COLO668 (cell line): ENCODE results near the gene NFATC1.

Experiments used
- DNase-seq: peaks from one replicate; lab custom pipeline; 2025; ENCODE audit not compliant: unreplicated experiment; lab: John Stamatoyannopoulos, UW

Gene NFATC1

DNA sequence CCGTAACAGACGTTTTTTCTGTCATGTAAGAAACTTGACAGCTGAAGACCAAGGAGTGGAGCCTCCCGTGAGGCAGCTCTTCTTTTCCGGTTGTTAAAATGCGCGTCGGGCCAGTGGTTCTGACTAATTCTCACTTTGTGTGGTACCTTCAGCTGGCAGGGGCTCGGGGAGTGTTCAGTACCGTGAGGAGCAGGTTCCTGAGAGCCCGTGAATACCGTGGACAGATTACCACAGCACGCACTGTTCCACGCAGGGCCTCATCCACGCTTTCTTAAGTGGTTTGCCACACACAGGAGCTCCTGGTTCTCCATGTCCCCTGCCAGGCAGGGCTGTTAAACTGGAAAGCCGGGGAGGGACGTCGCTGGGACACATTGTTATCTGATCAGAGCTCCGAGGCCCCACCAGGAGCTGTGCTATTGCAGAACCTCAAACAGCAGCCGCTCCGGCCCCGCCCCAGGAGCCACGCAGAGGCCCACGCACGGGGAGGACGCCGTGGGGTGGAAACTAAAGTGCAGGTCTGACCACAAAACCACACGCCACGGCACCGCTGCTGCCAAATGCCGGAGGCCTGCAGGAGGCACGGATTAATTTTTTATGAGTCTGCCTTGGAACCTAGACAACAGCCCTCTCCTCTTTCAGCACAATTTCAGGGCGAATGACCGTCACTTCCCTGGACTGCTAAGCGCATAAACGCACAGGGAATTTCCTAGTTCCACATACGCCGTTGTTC is 43.3 kb downstream of the NFATC1 start:
- no peak for DNase-seq

DNA sequence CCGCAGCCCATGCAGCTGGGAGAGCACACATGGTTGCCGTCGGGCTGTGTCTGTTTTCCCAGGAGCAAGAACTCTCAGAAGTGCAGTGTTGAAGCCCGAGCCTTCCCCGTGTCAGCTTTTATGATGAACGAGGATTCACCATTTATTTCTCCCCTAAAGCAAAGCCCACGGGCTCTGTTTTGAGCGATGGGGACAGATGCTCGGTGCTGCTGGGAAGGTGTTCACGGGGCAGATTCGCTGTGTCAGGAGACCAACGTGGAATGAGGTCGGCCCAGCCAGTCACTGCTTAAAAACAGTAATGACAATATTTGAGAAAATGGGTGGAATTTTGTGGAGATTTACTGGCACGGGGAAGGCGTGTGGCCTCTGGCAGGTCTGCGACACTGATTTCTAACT is 43.9 kb downstream of the NFATC1 start:
- no peak for DNase-seq

DNA sequence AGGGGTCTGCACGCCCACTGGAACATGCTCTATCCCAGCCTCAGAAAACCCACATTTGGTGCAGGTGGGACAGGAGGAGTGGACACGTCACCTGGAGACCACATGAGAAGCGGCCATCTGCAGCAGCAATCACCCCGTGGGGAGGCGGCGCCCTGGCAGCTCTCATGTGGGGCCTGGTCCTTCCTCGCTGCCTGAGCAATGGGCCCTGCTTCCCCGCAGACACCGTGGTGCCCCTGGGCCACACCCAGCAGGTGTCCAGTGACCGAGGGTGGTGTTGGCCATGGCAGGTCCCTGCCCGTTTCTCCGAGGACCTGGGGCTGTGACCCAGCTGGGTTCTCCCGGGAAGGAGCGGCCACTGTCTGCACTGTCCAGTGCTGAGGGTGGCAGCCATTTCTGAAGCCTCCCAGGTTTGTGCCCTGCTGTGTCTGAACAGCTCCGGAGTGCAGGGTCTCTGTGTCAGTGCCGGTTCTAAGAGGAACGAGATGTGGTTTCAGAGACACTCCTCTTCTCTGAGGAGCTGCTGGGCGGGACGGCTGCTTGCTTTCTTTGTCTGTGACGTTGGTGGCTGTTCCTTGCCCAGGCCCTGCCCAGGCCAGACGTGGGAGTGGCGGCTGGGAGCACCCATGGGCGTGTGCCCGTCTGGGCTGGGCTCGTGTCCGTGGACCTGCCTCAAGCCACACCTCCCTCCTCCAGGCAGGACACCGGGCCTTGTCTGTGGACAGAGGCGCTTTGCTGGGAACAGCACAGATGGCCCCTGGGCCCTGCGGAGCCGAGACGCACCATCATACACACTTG is 44.8 kb downstream of the NFATC1 start:
- no peak for DNase-seq

DNA sequence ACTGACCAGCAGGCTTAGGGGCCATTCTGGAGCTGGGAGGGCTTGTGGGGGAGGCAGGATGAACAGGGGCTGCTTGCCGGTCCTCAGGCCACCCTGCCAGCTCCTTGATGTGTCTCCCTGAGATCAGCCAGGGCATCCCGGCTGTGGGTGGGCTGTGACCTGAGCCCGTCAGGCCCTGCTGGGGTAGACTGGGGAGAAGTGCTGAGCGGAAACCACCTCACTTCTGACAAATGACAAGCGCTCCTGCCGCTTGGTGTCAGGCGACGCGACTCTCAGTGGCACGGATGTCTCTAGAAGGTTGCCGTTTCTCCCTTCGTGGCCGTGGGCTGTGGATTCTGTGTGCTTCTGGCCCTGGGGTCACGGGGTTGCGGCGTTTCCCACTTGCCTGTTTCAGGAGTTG is 45.7 kb downstream of the NFATC1 start:
- no peak for DNase-seq

DNA sequence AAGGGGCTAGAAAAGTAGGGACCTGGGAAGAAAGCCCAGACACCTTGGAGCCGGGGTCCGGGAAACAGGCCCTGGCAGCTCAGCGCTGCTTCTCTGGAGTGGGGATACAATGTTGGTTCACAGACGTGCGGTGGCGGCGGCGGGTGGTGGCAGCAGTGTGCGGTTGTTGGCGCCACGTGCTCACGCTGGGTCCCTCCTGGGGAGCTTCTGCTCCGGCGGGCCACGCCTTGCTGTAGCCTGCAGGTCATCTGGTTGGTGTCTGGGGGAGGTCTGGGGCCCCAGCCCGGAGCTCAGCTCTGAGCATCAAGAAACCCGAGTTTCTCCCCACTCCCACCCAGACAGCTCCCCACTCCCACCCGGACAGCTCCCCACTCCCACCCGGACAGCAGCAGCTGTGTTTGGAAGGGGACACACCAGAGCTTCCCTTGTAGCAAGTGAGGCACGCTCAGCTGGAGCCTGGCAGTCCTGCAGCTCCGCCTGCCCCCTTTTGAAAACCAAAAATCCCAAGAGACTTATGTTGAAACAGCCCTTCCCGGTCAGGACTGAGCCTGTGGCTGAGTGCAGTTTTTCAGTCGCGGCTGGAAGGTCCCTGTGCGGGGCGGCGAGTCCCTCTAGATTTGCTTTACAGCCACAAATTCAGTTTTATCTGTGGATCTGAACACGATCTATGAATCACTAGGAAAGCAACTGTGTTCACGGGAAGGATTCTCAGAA is 46.9 kb downstream of the NFATC1 start:
- DNase-seq, result no peak

DNA sequence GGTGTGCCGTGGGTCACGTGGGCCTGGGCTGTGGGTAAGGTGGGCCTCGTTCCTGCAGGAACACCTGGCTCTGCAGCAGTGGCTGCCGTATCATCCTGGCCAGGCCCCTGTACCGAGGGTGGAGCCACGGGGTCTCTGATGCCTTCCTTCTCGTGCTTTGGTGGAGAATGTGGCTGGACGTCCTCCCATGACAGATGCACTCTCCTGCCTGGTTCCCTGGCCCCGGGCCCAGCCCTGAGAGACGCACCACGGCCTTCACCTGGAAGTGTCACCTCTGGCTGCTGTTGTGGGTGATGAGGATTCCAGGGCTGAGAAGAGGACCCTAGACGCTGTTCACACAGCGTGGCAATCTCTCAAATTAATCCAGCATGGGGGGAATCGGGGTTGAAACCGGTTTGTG is 49.5 kb downstream of the NFATC1 start:
- no peak for DNase-seq

DNA sequence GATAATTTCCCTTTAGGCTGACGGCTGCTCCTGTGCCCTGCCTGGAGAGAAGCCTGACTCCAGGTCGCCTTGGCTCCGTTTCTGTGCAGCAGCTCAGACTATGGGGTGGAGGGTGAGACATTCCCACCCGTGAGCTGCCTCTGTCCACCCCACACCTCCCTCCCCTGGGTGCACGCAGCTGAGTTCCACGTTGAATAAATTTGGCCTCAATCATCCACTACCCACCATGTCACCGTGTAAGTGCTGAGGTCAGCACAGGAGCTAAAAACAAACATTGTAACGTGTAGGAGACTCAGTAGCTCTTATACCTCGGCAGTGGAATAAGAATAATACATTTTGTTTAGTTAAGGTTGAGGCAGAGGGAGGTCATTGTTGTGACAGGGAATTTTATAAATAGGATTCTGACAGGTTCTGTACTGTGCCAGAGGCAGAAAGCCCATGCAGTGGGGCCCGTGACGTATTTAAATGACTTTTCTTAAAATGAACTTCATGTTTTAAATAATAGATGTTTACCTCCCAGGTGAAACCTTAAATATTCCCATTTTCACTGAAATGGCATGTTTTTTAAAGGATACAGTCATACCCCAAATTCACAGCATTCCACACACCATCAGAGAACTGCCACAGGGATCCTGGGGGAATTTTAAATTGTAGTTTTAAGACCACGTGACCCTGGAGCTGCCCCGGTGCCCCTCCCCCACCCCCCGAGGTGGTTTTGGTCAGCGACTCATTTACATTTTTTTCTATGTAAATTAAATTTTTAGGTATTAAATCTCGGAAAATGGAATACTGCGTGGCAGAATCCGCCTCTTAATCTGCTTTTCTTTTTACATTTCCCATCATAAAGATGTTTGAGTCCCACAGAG is 50.2 kb downstream of the NFATC1 start:
- DNase-seq, result no peak

DNA sequence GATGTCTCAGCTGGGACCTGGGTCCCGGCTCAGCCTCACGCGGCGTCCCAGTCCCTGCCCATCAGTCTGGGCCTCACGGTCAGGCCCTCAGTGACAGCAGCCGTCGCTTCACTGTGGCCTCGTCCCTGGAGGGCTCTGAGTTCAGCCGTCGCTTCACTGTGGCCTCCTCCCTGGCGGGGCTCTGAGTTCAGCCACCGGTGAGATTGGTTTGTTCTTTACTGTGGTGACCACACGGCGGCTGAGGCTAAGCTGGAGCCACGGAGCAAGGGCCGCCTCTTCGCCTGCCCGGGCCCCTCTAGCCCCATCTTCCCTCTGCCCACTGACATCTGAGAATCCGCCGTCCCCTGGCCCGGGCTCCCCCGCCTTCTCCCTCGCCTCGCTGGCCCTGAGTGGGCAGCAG is 51.2 kb downstream of the NFATC1 start:
- no peak for DNase-seq

DNA sequence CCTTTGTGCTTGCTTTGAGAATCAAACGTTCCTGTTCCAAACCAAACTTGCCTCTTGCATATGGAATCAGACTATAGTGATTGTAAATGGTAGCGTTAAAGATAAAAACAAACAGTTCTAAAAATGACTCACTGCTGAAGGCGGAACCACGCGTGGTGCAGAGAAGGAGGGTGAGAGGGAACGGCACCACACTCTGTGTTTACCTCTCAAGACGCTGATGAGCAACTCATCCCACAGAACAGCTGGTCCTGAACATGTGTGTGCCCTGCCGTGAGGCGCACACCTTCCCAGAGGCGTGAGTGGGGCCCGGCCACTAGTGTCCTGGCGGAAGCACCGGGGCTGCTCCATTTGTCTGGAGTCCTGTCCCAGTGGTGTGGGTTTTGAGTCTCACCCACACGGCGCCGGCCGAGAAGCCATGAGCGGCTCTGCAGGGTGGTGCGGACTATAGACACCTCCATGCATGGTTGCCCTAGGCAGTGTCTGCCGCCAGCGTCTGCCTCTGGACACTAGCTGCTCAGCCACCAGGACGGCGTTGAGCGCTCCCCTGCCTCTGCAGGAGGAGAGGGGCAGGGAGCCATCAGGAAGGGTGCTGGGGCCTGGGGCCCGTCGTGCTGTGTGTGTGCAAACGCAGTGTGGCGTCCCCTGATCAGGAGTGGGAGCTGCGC is 52.1 kb downstream of the NFATC1 start:
- no peak for DNase-seq

DNA sequence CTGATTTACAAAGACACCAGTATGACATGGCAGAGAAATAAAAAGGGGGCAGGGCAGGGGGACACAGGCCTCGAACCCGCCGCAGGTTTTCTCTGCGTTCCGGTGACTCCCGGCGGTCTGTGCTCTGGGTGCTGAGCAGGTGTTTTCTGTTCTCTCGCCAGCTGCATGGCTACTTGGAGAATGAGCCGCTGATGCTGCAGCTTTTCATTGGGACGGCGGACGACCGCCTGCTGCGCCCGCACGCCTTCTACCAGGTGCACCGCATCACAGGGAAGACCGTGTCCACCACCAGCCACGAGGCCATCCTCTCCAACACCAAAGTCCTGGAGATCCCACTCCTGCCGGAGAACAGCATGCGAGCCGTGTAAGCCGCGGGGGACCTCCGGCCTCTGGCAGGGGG is 52.9 kb downstream of the NFATC1 start:
- no peak for DNase-seq

DNA sequence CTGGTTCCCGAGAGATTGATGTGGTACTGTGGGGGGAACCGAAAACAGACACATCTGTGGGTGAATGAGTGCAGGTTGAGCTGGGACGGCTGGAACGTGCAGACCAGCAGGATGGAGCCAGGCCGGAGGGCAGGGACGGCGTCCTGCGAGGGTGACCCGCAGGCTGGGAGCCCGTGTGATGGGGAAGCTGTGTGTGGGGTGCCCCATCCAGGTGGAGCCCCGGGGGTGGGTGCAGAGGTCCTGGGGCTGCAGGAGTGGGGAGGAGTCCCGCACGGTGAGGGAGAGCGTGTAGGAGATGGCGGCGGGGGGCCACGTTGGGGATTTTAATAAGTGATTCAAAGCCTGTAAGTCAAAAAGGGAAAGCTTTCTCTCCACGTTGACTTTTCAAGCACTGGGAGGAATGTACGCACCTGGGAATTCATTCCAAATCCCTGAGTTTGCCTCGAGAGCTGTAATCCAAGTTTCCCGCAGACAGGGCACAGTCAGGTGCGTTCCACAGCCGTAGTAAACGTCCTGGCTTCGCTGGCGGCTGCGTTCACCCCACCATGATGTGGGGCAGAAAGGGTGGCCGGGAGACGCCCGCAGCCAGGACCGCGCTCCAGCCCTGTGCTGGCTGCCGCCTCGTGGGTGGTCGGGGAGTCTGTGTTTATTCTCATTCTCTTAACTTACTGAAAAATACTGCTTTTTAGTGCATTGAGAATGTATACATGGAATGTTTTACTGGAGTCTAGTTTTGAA is 54.0 kb downstream of the NFATC1 start:
- no peak for DNase-seq

DNA sequence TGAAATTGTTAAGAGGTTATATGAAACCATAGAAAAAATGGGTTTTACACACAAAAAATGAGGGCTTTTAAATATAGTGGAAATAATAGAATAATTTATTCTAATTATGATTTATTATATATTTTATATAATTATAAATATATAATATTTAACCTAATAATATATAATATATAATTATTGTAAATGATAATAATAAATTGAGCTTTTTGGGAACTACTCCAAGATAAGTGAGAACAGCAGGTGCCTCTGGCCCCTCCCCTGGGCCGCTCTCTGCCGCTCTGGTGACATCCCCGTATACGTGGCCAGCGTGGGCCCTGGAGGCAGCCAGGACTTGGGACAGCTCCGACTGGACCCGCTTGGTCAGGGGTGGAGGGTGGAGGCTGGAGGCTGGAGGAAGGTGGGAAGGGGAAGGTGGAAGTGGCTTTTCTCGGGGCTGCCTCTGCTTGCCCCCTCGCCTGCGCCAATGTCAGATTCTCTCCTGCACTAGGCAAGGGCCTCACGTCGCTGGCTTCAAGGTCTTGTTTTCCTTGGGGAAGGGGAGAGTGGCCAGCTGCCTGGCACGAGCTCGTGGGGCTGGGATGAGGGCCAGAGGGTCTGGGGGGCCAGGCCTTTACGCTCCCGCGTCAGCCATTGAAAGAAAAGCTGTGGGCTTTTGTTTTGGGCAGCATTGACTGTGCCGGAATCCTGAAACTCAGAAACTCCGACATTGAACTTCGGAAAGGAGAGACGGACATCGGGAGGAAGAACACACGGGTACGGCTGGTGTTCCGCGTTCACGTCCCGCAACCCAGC is 54.8 kb downstream of the NFATC1 start:
- no peak for DNase-seq

DNA sequence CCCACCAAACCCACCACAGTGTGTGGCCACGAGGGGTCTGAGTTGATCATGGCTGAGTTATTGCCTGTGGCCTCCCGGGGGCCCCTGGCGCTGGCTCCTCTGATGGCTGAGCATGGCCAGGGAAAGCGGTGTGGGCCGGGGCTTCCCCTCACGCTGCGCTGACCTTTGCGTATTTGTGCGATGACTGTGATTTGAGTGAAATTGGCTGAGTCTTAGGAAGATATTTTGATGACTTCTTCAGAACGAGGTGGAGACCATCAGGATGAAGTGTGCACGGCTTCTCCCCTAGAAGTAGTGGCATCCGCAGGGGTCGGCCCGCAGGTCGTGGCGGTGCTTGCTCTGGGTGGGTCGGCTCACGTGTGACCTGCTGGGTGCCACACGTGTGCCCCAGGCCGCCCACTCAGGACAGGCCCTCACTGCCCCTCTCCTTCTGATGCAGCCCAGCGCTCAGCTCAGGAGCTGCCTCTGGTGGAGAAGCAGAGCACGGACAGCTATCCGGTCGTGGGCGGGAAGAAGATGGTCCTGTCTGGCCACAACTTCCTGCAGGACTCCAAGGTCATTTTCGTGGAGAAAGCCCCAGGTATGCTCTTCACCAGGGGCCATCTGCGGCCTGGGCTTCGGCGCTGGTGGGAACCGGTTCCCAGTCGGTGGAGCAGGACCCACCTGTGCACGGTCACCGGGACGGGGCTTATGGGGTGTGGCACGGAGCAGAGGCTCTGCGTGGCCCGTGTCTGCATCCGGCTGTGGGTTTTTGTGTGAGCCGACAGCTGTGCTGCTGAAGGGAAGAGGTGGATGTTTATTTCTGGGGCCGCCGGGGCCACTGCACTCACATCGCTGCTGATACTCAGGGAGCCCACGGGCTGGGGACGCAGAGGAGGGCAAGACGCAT is 55.8 kb downstream of the NFATC1 start:
- DNase-seq, result no peak

DNA sequence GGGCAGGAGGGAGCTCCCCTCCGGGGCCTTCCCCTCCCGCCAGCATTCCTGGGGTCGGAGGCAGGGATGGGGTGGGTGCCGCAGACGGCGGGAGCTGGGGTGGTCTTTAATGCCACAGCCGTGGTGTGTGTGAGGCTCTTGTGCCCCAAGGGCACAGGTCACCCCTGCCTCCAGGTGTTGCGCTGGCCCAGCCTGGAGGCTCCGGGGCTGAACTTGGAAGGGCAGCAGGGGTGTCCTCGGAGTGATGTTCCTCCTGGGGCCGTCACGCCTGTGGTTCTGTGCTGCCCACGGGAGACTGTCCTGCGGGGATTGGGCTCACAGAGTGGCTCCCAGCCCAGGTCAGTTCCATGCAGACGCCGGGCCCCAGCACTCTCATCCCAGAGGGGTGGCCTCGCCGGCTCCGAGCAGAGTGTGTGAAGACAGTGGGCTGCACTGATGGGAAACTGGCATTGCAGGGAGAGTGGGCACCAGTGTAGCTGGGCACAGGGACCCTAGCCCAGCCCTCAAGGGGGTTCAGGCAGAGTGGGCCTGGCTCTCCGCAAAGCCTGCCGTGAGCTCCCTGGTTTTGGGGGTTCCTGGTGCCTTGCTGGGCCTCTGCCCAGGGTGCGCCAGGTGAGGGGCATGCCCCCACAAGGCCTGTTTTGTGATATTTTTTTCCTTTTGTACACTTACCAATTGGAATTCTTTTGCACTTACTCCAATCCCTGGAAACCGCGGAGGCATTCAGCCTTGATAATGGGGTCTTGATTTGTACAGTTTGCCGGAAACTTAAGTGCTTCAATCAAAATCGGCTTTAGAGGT is 56.7 kb downstream of the NFATC1 start:
- no peak for DNase-seq

DNA sequence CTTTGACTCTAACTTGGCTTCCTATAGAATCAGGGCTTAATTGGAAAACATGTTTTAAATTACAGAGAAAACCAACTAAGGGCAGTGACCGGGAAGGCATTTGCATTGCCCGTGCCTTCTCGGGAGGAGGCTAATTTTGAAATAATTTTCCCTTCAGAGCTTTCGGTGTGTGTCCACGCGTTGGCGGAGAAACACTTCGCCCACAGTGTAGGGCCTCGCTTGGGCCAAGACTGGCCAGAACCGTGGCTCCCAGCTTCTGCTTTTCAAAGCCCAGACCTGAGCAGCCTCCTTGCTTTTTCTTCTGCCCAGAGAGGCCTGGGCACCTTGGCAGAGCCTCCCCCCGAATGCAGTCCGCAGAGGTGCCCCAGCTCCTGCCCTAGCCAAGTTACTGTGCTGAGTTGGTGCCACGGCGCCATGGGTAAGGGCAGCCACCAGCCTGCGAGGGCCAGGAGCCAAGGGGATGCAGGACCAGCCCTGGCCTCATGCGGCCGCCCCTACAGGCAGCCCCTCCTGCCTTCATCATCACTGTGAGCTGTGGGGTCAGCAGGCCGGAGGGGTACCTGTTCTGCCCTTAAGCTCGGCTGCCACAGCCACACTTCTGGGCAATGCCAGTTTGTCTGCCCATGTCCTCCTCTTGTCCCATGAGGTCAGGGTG is 57.4 kb downstream of the NFATC1 start:
- DNase-seq, result no peak

DNA sequence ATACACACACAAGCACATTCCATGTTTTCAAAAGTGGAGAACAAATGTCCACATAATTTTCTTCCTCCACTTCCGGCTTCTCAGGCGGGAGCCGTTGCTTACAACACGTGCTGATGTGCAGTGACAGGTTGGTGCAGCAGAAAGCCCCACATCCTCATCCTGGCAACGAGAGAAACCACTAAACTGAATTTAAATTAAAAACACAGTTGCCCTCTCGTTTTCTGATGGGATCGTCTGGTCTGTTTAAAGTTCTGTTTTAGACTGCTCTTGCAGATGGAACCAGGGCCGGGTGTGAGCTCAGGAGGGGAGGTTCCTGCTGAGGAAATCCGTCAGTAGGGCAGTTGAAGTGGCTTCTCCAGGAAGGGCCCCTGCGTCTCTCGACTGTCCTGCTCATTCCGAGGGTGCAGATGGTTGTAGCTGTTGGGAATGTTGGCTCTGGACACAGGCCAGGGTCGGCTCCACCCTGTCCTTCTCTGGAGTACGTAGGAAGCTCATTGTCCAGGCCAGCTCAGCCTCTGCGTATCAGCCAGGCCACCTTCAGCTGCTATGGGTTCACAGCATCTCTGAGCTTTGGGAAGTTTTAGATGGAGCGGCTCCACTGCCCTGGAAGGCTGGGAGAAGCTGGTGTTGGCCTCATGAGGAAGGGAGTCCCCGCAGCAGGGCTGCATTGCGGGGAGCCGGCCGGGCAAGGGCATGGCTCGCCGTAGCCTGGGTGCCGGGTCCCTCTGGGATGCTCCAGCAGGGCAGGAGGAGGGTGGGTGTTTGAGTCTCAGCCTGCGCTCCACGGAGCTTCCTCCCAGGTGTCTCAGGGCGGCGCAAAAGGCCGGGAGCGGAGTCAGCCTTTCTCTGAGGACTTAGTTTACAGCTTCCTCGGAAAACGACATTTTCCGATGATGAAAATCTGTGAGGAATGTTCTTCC is 58.3 kb downstream of the NFATC1 start:
- no peak for DNase-seq
